Stimulated activated CD8-positive, alpha-beta memory T cell treated with anti-CD3 and anti-CD28 coated beads, Interleukin-2, amount 100 ng/mL, for 48 hours (primary cell): ENCODE data around the gene NPDC1.
A peak's percentile ranks its signal among the peaks of the same experiment; 100 is the strongest.

Experiments used
- DNase-seq, 2 donors: peaks; one replicate each; pipeline ENCODE4 v3.0.0-alpha.2; 2020; ENCODE audit warnings: low read depth in 2 of 2

The NPDC1 gene

GRCh38 chr9:137056739-137057415 lies 10.9 kb upstream of the NPDC1 start:
- no peak for DNase-seq

GRCh38 chr9:137055385-137056364 lies 9.7 kb upstream of the NPDC1 start:
- no peak for DNase-seq

DNA sequence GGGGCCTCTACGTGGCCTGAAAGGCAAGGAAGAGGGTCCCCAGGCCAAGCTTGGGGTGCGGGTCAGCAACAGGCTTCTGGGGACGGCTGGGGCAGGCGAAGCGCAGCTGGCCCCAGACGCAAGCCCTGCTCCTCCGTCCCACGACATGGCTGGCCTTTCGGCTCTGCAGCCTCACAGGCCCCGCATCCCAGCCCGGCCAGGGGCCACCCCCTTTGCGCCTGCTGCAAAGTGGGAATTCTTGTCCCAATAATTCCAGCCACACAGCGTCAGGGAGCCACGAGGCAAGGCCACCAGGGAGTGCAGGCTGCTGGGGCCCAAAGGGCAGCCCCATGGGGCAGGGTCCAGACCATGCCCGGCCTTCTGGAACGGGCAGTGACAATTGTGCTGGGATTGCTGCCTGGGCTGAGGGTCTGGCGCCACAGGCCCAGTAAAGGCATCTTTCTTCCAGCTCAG lies 9.0 kb upstream of the NPDC1 start:
- DNase-seq: no peak

- no peak for DNase-seq
These were observed 8.3 kb upstream of the NPDC1 start, which contains the start of gene ENTPD2 for GRCh38 chr9:137053944-137054931. Gene ENTPD2, minus strand, starts transcription at chr9:137054061. Its CDS starts 64 bp downstream, at chr9:137053997.

DNA sequence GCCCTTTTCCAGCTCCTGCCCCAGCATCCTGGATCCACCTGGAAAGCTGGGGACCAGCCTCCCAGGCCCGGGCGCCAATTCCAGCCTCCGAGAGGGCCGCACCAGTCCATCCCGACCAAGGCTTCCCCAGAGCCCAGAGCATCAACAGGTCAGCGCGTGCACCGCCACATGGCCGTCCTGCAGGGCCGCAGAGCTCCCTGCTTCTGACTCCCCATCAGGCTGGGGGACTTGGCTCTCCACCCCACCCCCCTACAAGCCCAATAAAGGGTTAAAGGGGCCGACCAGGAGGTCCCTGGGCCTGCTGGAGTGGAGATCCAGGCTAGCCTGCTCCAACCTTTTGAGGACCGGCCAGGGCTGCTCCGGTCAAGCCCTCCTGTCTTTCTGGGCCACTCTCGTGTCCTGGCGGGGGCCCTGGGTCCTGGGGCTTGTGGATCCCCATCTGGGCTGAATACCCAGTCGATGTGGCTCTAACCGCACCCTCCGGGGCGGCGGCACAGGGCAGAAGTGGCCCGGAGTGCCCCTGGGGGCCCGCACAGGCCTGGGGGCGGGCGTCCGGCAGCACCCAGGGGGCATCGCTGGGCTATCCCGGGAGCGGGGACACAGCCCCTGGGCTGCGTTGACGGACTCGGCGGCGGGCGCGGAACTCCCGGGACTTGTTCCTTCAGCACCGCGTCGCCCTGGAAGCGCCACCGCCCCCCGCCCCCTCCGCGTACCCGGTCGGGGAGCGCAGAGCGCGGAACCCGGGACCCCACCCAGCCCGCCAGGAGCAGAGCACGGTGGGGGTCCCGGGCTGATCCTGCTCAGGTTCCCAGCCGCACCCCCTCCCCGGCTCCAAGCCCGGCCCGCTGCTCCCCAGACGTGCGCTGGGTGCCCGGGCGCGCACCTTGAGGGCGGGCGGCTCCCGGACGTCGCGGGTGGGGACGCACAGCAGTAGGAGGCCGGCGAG lies 7.3 kb upstream of the NPDC1 start:
- DNase-seq: no peak

- no peak for DNase-seq
These were observed 6.3 kb upstream of the NPDC1 start for GRCh38 chr9:137052293-137052692.

- no peak for DNase-seq
These were observed 5.3 kb upstream of the NPDC1 start for GRCh38 chr9:137051145-137051724.

- no peak for DNase-seq
These were observed 4.6 kb upstream of the NPDC1 start for GRCh38 chr9:137050570-137050969.

DNA sequence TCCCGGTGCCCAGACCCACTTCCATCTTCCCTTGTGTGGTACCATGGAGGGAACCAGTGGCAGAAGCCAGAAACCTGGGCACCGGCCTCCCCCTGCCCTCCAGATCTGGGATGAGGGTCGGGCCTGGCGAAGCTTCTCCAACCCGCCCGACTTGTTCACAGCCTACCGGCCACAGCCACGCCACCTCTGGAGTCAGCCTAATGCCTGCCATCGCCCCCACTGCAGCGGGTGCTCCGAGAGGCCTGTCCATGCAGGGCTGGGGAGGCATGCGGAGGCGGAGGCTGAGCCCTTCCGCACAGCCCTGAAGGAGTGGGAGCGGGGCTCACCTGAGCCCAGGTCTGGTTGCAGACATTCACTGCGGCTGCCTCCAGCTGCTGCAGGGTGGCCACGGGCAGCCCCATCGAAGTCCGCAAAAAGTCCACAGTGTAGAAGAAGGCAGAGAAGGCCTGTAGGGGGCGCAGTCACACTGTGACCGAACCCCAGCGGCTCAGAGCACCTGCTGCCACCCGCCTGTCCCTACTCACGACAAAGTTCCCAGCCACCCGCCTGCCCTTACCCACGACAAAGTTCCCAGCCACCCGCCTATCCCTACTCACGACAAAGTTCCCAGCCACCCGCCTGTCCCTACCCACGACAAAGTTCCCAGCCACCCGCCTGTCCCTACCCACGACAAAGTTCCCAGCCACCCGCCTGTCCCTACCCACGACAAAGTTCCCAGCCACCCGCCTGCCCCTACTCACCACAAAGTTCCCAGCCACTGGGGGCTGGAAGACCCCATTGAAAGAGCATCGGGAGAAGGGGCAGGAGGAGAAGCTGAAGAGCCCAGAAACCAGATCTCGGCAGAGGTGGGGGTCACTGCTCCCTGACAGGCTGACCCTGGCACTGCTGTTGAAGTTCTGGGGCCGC lies 3.8 kb upstream of the NPDC1 start:
- peak; percentile 55 to 67 for DNase-seq

DNA sequence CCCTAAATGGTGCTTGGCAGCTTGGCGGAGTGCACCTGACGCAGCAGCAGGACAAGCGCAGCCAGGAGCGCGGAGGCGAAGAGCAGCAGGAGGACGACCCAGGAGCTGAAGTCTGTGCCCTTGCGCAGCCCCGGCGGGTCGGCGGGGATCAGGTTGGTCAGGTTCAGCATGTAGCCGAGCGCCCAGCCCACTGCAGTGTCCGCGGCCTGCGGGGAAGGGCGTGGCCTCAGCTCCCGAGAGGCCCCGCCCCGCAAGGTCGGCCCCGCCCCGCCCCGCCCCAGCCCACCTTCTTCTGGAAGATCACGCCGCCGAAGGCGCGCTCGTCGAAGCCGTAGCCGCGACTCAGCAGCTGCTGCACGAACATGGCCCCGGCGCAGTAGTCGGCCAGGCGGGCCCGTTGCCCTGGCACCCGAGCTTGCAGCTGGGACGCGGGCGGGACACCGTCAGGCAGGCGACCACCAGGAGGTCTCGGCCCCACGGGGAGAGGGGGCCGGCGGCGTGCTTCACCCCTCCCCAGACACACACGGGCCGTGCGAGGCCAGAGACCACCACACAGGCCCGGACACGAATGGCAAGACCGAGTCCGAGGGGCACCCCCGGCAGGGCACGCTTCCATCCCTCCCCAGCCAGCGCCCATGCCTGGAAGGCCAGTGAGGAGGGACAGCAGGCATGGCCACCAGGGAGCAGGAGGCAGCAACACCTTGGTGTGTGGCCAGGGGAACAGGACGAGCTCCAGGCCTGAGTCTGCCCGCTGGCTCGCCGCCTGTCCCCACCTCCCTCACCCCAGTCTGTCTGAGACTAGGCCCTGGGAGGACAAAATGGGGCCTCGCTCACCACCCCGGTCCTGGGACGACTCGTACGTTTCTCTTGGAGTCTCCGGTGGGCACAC lies 2.9 kb upstream of the NPDC1 start:
- DNase-seq: no peak

DNA sequence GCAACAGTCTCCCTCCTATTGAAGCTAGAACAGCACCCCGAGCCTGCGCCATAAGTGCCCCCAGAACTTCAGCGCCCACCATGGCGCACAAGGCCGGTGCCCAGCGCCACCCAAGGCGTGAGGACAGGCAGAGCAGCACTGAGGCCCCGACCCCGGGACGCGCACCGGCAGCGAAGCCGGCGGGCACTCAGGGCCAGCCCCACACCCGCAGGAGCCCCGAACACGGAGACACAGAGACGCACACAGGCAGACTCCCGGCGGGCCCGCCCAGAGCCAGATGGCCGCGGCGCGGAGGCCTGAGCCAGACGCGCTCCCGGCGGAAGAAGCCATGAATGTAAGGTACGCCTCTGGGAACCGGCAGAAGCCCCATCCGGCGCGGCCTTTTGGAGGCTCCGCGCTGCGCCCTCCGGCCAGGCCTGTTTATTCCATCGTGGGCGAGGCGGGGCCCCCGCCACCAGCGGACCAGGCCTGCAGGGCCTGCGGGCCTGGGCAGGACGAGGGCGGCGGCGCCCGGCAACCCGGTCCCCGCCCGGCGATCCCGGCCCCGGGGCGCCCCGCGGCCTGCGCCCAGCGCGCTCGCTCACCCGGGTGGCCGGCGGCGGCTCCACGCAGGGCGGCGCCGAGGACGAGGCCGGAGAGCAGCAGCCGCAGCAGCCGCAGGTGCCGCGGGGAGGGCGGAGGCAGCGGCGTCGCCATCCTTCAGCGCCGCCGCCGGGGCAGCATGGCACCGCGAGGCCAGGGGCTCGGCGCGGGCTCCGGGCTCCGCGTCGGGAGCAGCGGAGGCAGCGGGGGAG lies 486 bp downstream of the NPDC1 start:
- no peak for DNase-seq

DNA sequence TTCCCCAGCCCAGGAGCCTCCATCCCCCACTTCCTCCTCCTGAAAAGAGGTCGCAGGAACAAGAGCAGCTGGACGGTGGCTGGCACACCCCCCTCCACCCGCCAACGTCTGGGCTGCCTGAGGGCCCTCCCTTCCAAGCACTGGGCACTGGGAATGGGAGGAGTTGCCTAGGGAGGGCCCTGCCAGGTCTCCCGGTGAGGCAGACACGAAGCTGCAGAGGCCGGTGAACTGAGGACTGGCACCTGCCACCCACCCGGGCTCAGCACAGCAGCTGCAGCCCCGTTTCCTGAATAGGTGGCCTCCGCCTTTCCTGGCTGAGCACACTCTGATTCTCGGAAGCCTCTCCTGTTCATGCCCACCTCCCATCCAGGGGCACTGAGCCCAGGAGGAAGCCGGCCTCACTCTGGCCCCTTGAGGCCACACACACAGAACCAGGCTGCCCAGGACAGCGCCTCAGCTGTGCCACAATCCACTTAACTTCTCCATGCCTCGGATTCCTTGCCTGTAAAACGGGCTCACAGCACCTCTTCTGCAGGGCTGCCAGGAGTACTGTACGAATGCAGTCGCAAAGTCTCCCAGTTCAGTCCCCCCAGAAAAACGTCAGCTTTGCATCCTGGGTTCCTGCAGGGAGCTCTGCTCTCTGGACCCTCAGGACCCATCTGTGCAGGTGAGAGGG lies 1.3 kb downstream of the NPDC1 start:
- no peak for DNase-seq

- DNase-seq: no peak
These were observed 1.9 kb downstream of the NPDC1 start for GRCh38 chr9:137044037-137044436.

DNA sequence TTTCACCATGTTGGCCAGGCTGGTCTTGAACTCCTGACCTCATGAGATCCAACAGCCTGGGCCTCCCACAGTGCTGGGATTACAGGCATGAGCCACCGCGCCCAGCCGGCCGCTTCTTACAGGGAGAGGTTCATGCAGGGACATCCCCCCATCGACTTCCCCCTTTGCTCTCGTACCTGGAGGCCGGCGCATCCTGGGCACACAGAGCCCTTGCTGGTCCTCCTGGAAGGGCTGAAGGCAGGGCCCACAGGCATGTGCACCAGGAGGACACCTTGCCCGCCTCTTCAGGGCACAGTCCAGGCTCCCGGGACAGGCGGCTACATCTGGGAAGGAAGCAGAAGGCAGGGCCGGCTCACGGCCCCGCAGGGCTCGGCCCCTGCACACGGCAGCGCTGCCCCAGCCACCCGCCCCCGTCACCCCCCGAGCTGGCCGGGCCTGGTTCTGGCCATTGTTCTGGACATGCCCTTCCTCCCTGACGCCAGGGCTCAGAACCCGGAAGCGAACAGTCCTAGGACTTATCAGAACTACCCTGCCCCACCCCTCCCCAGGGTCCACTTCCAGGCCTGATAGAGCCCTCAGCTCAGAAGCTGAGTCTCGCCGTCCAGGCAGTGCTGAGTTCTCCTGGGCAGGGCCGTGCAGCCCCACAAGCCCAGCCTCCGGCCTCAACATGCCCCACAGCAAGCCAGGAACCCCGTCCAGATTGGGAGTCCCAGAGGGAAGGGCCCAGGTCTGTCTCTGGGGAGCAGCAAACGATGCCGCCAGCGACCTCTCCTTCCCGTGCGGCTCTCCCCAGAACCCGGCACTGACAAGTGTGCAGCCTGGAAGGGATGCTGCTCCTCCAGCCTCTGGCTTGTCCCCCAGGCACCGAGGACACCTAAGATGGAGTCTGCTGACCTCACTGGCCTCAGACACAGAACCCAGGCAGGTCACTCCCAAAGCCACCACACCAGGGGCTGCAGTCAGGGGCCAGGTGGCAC lies 2.9 kb downstream of the NPDC1 start:
- no peak for DNase-seq

DNA sequence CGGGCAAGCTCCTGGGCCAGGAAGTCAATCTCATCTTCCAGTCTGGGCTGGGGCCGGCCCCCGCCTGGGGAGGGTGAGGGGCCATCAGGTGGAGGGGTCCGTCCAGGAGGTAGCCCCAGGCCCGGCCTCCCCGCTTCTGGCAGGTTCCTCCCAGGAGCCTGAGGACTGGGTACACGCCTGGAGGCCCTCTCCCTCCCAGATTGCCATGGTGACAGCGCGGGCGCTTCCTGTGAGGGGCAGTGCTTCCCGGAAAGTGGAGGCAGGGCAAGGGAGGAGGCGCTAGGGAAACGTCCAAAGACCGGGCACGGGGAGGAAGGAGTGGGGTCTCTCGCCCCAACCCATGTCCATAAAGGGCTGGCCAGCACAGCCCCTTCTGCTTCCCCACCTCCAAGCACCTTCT lies 4.9 kb downstream of the NPDC1 start:
- DNase-seq: no peak
